ENCODE results near the gene FAM228B.

GRCh38 chr2:24191156-24191555, 67.9 kb downstream of the FAM228B start:
- TF ChIP-seq PKNOX1 (IDR thresholded peaks at IDR 0.05), result no peak
- TF ChIP-seq TARDBP (IDR thresholded peaks at IDR 0.05), result no peak

Data from HEK293T (cell line).